RPMI8226 (cell line): ENCODE measurements around the gene CAMK1D.
"Not testable (repeated sequence)": the region's sequence is repeated elsewhere in the genome, so short reads cannot be mapped to it uniquely, and the experiment has no call there.

Experiments
- DNase-seq: peaks from one replicate; pipeline ENCODE4 v3.0.0-alpha.2; 2015

The CAMK1D gene

GRCh38 chr10:12730809-12731519 is 381.6 kb downstream of the CAMK1D start:
- DNase-seq: no peak

GRCh38 chr10:12733271-12733670 is 383.9 kb downstream of the CAMK1D start:
- DNase-seq: no peak

GRCh38 chr10:12735843-12736462 is 386.6 kb downstream of the CAMK1D start:
- no peak for DNase-seq

DNA sequence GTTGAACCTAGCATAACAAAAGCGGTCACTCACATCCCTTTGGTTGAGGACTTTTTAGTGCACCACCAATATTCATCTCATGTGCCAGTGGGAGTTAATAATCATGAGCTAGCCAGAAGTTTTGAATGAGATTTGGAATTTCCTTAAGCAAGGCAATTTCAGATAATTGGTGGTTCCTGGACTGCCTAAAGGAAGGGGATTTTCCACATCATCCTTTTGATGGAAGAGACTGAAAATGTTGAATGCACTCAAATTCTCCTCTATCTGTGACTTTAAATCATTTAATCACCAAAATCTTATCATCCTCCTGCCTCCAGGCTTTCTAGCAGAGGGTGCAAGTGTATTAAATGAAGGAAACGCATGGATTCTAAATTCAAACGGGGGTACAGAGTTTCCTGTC is 391.5 kb downstream of the CAMK1D start:
- no peak for DNase-seq

DNA sequence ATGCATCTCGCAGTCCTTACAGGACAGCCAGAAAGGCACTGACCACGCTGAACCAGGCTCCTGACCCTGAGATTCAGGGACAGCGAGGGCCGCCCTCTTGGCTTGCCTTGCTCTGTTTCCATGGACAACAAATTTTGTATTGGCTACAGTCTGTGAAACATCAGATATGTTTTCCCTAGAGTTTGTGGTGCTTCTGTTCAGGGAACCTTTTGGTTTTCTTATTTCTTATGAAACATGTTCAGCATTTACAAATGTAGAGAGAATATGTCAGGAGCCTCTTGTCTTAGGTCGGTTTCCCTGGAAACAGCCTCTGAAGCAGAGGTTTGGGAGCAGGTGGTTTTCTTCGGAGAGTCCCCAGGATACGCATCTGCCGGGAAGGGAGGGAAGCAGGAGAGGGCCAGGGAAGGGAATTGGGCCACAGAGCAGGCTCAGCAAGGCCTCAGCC is 392.0 kb downstream of the CAMK1D start:
- DNase-seq: no peak

DNA sequence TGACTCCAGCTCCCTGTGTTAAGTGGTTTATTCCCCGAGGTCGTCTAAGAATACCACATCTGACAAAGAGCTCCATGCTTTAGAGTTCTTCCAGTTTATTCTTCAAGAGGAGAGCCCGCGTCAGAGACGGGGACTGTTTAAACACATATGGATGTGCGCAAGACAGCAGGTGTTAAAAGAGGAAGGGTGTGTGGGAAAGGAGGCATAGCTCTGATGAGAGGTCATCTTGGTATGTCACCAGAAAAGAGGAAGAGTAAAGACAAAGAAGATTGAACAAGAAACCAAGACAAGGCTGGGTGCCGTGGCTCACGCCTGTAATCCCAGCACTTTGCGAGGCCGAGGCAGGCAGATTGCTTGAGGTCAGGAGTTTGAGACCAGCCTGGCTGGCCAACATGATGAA is 393.4 kb downstream of the CAMK1D start:
- DNase-seq: no peak

DNA sequence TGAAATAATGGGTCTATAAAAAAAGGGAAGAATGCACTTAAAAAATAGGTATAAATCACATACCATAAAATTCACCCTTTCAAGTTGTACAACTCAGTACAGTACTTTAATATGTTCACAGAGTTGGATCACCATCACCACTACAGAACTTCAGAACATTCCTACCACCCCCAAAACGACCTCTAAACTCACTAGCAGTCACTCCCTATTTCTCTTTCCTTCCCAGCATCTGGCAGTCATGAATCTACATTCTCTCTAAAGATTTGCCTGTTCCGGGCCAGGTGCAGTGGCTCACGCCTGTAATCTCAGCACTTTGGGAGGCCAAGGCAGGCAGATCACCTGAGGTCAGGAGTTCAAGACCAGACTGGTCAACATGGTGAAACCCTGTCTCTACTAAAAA is 394.1 kb downstream of the CAMK1D start:
- not testable (repeated sequence) for DNase-seq

GRCh38 chr10:12743941-12744340 is 394.6 kb downstream of the CAMK1D start:
- no peak for DNase-seq

- no peak for DNase-seq
These were observed 398.8 kb downstream of the CAMK1D start for GRCh38 chr10:12748186-12748585.

DNA sequence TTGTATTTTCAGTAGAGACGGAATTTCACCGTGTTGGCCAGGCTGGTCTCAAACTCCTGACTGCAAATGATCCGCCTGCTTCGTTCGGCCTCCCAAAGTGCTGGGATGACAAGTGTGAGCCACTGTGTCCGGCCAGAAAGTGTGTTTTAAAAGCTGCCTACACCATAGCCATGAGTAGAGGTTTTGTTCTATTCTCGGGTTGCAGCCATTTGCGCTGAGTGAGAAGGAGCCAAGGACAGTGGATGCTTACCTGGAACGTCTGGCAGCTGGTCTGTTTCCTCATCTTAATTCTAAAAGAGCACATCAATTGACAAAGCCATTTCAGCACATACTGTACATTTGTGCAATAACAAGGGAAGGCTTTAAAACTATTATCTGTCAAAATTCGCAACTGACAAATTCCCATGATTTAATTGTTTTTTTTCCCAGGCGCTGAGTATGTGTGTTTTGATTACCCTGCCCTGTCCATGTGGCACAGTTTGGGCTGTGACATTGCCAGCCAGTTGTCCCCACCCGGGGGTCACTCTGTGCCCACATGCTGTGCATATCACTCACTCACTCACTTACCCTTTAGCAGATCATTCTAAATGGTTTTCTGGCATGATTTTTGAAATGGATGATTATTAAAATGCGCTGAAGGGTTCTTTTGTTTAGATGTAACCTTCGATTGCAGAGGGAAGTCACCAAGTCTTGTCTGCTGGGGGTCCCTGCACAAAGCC is 400.6 kb downstream of the CAMK1D start:
- no peak for DNase-seq

GRCh38 chr10:12750526-12751201 is 401.3 kb downstream of the CAMK1D start:
- DNase-seq: no peak

- no peak for DNase-seq
These were observed 405.7 kb downstream of the CAMK1D start for GRCh38 chr10:12755075-12755474.

GRCh38 chr10:12757351-12757750 is 408.0 kb downstream of the CAMK1D start:
- DNase-seq: no peak

GRCh38 chr10:12758271-12758670 is 408.9 kb downstream of the CAMK1D start:
- no peak for DNase-seq

GRCh38 chr10:12766223-12766622 is 416.9 kb downstream of the CAMK1D start:
- no peak for DNase-seq

DNA sequence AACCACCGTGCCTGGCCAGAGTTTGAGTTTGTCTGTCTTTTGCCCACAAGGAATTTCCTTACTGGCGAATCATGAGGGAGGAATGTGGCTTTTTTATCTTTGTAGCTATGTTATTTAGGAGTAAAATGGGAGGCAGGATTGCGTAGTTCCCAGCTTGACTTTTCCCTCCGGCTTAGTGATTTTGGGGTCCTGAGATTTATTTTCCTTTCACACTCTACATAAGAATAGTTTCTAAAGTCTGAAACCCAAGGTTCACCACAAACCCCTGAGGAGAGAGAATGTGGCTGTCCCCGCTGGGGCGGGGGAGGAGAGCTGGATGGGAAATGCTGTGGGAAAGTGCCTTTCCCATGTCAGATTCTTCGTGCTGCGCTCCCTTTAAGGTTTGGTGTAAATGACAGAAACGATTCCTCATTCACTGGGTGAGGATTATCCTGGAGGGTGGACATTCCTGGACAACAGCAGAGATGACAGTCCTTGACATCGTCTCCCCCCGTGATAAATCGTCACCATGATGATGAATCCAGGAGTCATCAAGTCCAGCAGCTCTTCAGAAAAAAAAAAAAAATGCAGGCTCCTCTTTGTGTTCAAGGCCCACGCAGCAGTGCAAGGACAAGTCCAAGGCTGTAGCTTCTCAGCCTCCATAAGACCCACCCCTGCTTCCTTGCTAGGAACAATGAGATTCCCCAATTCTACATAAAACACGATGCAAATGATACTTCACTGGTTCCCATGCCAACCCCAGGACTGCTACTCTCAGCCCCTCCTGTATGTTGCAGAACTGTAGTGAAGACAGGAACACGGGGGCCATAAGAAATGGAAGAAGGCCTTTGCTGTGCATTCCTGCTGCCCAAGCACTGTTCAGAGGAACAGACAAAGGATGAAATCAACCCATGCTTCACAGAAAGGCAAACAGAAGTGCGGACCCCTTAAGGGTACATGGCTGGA is 419.1 kb downstream of the CAMK1D start:
- DNase-seq: no peak

DNA sequence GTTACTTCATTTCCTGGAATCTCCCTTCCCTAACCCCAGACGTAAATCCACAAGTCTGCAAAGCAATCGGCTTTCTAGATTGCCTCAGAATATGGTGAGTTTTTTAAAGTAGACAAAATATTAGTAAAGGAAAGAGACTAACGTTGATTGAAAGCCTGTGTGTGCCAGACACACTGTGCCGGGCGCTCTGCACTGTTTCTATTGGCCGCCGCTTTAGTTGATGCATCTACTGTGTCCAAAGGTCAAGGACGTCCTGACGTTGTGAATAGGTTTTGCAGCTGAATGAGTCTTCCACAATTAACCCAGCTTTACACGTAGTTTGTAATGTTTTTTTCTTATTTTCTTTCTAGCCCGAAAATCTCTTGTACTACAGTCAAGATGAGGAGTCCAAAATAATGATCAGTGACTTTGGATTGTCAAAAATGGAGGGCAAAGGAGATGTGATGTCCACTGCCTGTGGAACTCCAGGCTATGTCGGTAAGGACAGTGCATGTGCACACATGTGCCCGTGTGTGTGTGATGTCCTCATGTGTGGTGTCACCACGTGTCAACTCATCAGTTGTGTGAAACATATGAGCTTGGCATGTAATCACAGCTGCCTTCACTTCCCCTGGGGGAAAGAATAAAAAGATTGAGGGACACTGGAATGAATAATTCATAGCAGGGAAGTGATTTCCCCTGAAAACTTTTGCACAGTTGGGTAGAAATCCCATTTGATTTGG is 420.1 kb downstream of the CAMK1D start:
- DNase-seq: no peak

DNA sequence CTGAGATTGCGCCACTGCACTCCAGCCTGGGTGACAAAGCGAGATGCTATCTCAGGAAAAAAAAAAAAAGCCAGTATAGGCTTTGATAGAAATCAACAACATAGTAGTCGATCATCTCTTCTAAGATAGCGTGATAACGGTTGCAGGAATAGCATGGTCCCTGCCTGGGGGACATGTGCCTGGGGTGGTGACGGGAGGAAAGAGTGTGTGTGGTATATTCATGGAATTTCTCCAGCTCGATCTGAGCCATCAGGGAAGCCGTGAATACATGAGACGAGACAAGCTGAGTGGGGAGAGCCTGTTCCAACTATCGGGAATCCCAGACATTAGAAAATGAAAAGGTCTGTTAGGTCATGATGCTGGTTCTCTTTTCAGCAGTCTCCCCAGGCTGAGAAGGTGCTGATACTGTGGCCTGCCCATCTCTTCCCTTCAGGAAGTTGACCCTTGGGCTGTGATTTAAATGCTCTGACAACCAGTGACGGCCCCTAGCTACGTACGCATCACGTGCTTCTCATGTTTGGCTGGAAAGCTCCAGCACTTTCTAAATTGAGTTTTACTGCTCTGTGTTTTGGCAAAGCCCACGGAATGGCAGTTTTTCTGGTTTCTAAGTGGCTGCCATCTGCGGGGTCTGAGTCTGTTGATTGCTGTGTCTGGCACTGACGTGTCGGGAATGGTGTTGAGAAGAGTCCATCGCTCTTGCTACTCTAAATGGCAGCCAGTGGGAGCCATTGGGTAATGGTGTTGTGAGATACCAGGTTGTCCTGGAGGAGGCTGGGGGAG is 422.8 kb downstream of the CAMK1D start:
- DNase-seq: no peak

- DNase-seq: no peak
These were observed 423.6 kb downstream of the CAMK1D start for GRCh38 chr10:12772797-12773587.
